SJCRH30 (cell line): ENCODE data around the gene CSNK1G1. TPM values are rescaled to one million over a fixed set of nuclear protein-coding genes. Genes with fewer than 3 reads are reported as not detected.

ENCODE experiments used
- DNase-seq, 2 experiments: peaks; one replicate each; pipeline ENCODE4 v3.0.0-alpha.2; 2015 to 2020
- H3K27ac ChIP-seq: fragments of 250-450 bp; sonication (Bioruptor Pico); 2 replicates; pipeline ENCODE4 v1.5.1; 2020; ENCODE audit warnings: mild to moderate bottlenecking, moderate library complexity
- H3K27me3 ChIP-seq: fragments of 250-450 bp; sonication (Bioruptor Pico); 2 replicates; pipeline ENCODE4 v1.5.1; 2020; ENCODE audit warnings: mild to moderate bottlenecking, moderate library complexity
- H3K36me3 ChIP-seq: fragments of 250-450 bp; sonication (Bioruptor Pico); 2 replicates; pipeline ENCODE4 v1.5.1; 2020; ENCODE audit warnings: mild to moderate bottlenecking, moderate library complexity
- H3K4me1 ChIP-seq: fragments of 250-450 bp; sonication (Bioruptor Pico); 2 replicates; pipeline ENCODE4 v1.5.1; 2020; ENCODE audit warnings: mild to moderate bottlenecking, moderate library complexity
- H3K4me3 ChIP-seq: fragments of 250-450 bp; sonication (Bioruptor Pico); 2 replicates; pipeline ENCODE4 v1.5.1; 2020; ENCODE audit warnings: mild to moderate bottlenecking, moderate library complexity
- H3K9me3 ChIP-seq: fragments of 250-450 bp; sonication (Bioruptor Pico); replicated peaks from 2 replicates; pipeline ENCODE4 v1.5.1; 2020; ENCODE audit warnings: mild to moderate bottlenecking, moderate library complexity
- total RNA-seq: library from RNA; depleted of rRNA; stranded (reverse); fragments of >200 nt; shearing (Covaris generic); gene quantifications from 2 replicates; pipeline ENCODE4 v1.2.3, GENCODE V29; 2014

The CSNK1G1 gene
- total RNA-seq, 1 experiment from 2014 or later = 20.3 TPM

- Histone ChIP-seq H3K4me3 (no peak overlapping the region), H3K27ac (no peak overlapping the region), H3K4me1 (peaks cover 3% of the 10 kb centered on the region; the same call in 1 of the 2 replicates), H3K27me3 (no peaks in the 10 kb centered on the region), H3K9me3 (no peaks in the 10 kb centered on the region), H3K36me3 (peaks cover 60% of the 10 kb centered on the region)
- DNase-seq = no peak
Observed at GRCh38 chr15:64158363-64159134, 197.4 kb downstream of the CSNK1G1 start.

GRCh38 chr15:64157599-64158125, 198.3 kb downstream of the CSNK1G1 start:
- H3K27me3 ChIP-seq = no peaks in the 10 kb centered on the region
- peaks cover 60% of the 10 kb centered on the region for H3K36me3 ChIP-seq
- H3K4me1 ChIP-seq = peaks cover 3% of the 10 kb centered on the region; the same call in 1 of the 2 replicates
- H3K27ac ChIP-seq = no peak overlapping the region
- H3K4me3 ChIP-seq = no peak overlapping the region
- no peaks in the 10 kb centered on the region for H3K9me3 ChIP-seq
- DNase-seq = no peak

DNA sequence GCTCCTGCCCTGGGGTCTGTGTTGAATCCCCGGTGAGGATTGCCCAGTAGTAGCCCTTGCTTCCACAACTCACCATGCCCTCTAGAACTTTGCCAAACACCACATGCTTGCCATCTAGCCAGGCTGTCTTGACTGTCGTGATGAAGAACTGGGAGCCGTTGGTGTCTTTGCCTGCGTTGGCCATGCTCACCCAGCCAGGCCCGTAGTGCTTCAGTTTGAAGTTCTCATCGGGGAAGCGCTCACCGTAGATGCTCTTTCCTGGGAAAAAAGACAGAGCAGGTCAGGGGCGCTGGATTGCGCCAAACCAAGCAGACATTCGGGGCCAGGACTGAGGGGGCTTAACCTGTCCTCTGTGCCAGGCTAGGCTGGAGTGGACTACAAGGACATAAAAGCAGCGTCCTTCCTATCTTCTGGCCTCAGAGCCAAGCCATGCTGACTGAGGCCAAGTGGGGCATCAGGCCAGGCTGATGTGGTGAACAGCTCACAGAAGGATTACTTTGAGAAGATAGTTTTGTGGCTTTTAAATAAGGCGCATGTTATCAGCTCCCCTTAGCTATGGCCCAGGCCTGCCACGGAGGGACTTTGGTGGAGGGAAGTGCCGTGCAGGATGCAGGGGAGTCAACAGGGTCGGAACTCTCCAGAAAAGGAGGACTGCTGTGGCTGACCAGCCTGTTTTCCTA, 199.2 kb downstream of the CSNK1G1 start:
- Histone ChIP-seq H3K36me3 (peaks cover 60% of the 10 kb centered on the region), H3K4me3 (no peak overlapping the region), H3K27ac (no peak overlapping the region), H3K9me3 (no peaks in the 10 kb centered on the region), H3K4me1 (peaks cover 3% of the 10 kb centered on the region; the same call in 1 of the 2 replicates), H3K27me3 (no peaks in the 10 kb centered on the region)
- DNase-seq = no peak

- Histone ChIP-seq H3K27ac (no peak overlapping the region), H3K4me1 (peaks cover 3% of the 10 kb centered on the region; the same call in 1 of the 2 replicates), H3K9me3 (no peaks in the 10 kb centered on the region), H3K27me3 (no peaks in the 10 kb centered on the region), H3K36me3 (peaks cover 53% of the 10 kb centered on the region), H3K4me3 (no peak overlapping the region)
- DNase-seq = no peak
Observed at GRCh38 chr15:64155802-64156651, 199.9 kb downstream of the CSNK1G1 start.

DNA sequence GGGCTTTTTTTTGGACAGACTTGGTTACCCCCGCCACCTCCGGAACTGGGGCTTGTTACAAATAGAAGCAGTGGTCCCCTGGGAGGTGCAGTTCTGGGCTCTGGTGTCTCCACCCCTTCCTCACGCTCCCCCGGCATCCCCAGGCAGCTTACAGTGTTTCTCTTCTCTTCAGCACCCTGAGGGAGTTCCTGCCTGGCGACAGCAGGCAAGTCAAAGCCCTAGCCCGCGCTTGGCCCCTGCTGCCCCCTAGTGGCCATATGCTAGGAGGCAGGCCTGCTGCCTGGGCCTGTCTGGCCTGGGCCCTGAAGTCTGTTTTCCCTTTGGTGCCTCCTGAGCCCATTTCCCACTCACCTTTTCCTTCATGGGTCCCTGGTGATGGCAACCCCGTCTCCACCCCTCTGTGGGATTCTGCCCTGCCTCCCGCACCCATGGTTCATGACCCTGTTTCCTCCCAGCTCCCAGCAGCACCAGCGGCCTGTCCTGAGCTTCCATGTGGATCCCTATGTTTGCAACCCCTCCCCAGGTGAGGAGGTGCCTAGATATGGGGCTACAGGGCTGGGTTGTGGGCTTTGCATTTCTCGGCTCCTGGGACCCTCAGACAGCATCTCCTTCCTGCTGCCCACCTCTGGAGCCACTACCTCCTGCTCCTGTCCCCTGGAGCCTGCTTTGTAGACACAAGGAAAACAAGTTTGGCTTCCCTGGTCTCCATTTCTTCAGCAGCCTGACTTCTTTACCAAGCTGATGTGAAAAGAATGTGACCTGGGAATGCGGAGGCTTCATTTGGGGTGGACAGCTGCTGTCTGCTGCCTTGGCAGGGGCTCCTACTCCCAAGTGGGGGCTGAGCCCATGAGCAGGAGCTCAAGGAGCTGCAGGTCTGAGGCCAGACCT, 202.2 kb downstream of the CSNK1G1 start:
- Histone ChIP-seq H3K4me1 (peaks cover 3% of the 10 kb centered on the region; the same call in 1 of the 2 replicates), H3K27ac (no peak overlapping the region), H3K27me3 (no peaks in the 10 kb centered on the region), H3K9me3 (no peaks in the 10 kb centered on the region), H3K36me3 (peaks cover 30% of the 10 kb centered on the region), H3K4me3 (no peak overlapping the region)
- DNase-seq = peak; percentile 87 to 92

DNA sequence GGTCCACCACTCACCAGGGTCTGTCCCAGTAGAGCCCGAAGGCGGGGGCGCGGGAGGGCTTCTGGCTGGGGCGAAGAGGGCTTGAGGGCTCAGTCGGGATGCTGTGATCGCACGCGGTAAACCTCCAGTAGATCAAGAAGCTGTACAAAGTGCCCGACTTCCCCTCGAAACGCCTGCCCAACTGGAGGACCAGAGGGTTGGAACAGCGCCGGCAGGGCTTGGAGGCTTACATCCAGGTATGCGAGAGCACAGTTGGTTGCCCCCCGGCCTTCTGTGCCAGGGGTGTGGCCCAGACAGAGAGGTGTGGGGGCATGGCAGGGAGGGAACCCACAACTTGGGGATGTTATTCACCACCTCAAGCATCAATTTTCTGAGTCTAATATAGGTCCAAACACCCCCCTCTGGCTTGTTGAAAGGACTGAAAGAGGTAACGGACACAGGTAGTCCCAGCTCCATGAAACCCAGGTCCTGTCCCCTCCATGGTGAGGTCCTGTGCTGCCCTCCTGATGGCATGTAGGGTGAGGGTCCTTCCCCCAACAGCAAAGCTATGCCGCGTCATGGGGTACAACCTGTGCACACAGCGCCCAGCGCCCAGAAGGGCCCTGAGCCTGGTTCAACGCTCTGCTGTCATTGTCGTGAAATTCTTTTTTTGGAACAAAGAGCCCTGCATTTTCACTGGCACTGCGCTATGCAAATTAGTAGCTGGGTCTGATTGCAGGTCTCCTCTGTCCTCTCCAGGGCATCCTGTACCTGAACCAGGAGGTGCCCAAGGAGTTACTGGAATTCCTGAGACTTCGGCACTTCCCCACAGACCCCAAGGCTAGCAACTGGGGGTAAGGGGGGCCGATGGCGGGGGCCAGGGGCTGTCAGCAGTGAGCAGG, 203.2 kb downstream of the CSNK1G1 start:
- no peak for DNase-seq
- no peaks in the 10 kb centered on the region for H3K9me3 ChIP-seq

DNA sequence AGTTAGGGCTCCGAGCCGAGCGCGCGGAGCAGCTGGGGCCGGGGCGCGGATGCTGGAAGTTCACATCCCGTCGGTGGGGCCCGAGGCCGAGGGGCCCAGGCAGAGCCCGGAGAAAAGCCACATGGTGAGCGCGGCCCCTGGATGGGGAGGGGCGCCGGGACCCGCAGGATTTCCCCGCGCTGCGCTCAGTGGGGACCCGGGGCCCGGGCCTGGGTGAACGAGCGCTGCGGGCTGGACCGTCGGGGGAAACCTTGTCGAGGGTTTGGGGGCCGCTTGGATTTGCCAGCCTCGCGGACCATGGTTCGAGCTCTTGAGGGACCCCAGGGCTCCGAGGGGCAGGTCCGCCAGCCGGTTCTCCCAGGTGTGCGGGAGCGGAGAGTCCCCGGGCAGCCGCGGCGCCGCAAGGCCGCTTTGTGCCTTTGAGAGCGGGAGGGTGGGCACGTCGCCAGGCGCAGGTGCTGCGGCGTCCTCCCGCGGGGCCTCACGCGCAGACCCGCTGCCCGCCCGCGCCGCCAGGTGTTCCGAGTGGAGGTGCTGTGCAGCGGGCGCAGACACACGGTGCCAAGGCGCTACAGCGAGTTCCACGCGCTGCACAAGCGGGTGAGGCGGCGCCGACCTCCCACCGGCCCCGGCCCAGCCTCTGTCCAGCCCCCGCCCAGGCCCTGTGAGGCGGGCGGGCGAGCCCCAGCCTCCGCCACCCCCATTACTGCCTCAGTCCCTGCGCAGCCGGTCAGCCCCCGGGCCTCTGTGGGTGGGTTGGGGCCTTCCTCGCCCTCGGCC, 204.1 kb downstream of the CSNK1G1 start, which contains the start of gene SNX22:
Gene SNX22, plus strand, starts transcription at position 5 of the 780 bp plus-strand sequence. Its CDS starts 45 bp downstream, at position 50.
- Histone ChIP-seq H3K4me3 (peak within 1 kb of the TSS; percentile 67), H3K4me1 (peaks cover 3% of the 10 kb centered on the region; the same call in 1 of the 2 replicates), H3K27me3 (no peaks in the 10 kb centered on the region), H3K36me3 (peaks cover 12% of the 10 kb centered on the region; the same call in 1 of the 2 replicates), H3K9me3 (no peaks in the 10 kb centered on the region), H3K27ac (no peak within 1 kb of the TSS)
- no peak for DNase-seq

More for the DNA sequence above, 203.2 kb downstream of the CSNK1G1 start:
- Histone ChIP-seq H3K4me3 (no peak overlapping the region), H3K27ac (no peak overlapping the region), H3K27me3 (no peaks in the 10 kb centered on the region), H3K4me1 (peaks cover 3% of the 10 kb centered on the region; the same call in 1 of the 2 replicates), H3K36me3 (peaks cover 20% of the 10 kb centered on the region)

DNA sequence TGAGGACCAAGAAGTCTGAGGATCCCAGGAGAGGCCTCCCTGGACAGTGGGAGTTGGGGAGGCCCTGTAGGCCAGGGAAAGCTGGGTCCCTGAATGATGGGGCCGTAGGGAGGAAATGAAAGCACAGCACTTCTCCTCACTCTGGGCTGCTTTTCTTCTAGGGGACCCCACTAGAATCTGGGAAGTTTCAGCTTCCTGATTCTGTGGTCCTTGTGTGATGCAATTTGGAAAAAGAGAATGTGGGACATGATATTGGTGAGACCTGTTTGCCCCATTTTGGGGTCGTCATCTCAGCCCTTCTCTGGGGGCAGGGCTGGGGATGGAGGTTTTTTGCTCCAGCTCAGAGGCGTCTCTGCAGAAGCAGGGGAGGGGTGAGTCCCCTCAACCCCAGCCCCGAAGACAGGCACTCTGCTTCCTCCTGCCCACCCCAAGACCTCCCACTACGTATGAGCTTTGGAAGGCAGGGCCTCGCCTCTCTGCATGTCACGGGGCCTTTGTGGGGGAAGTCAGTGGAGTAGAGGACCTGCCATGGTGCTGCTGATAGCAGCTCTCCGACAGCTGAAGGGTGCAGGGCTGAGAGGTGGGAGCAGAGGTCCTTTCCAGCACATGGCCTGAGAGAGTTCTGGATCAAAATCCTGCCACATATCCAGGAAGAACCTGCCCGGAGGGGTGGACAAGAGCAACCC, 205.9 kb downstream of the CSNK1G1 start:
- H3K9me3 ChIP-seq = no peaks in the 10 kb centered on the region
- H3K27ac ChIP-seq = no peak overlapping the region
- DNase-seq = no peak
- H3K36me3 ChIP-seq = no peaks in the 10 kb centered on the region
- no peaks in the 10 kb centered on the region for H3K27me3 ChIP-seq
- H3K4me1 ChIP-seq = peaks cover 9% of the 10 kb centered on the region
- no peak overlapping the region for H3K4me3 ChIP-seq

GRCh38 chr15:64149424-64149823, 206.5 kb downstream of the CSNK1G1 start:
- Histone ChIP-seq H3K4me3 (no peak overlapping the region), H3K9me3 (no peaks in the 10 kb centered on the region), H3K27me3 (no peaks in the 10 kb centered on the region), H3K4me1 (peaks cover 9% of the 10 kb centered on the region), H3K36me3 (no peaks in the 10 kb centered on the region), H3K27ac (no peak overlapping the region)
- no peak for DNase-seq

GRCh38 chr15:64148581-64148980, 207.4 kb downstream of the CSNK1G1 start:
- Histone ChIP-seq H3K36me3 (no peaks in the 10 kb centered on the region), H3K4me1 (peaks cover 6% of the 10 kb centered on the region), H3K27ac (no peak overlapping the region), H3K4me3 (no peak overlapping the region), H3K9me3 (no peaks in the 10 kb centered on the region), H3K27me3 (no peaks in the 10 kb centered on the region)
- DNase-seq = no peak

- no peak for DNase-seq
Observed at GRCh38 chr15:64148168-64148567, 207.8 kb downstream of the CSNK1G1 start.

More at GRCh38 chr15:64148168-64148567, 207.8 kb downstream of the CSNK1G1 start:
- Histone ChIP-seq H3K36me3 (no peaks in the 10 kb centered on the region), H3K27me3 (no peaks in the 10 kb centered on the region), H3K4me1 (peaks cover 6% of the 10 kb centered on the region), H3K9me3 (no peaks in the 10 kb centered on the region), H3K27ac (no peak overlapping the region), H3K4me3 (peak overlapping the region; percentile 58)
